GM10847 (cell line): ENCODE measurements around the gene SEC14L6.

Experiments used
- POLR2A ChIP-seq: IDR thresholded peaks from 2 replicates; pipeline ENCODE4 v1.6.1; 2011; ENCODE audit not compliant: insufficient read length; ENCODE audit errors: extremely low read depth

SEC14L6 gene

GRCh38 chr22:30553971-30554370, 7.4 kb upstream of the SEC14L6 start:
- TF ChIP-seq POLR2A, result no peak

GRCh38 chr22:30552719-30553118, 6.2 kb upstream of the SEC14L6 start:
- TF ChIP-seq POLR2A, result no peak

- no peak for TF ChIP-seq POLR2A
Measured at GRCh38 chr22:30547188-30547587, 647 bp upstream of the SEC14L6 start.

GRCh38 chr22:30542811-30543188, 3.7 kb downstream of the SEC14L6 start:
- TF ChIP-seq POLR2A, result no peak

- TF ChIP-seq POLR2A, result no peak
Measured at GRCh38 chr22:30541961-30542810, 4.4 kb downstream of the SEC14L6 start.

- TF ChIP-seq POLR2A, result no peak
Measured at GRCh38 chr22:30539368-30539767, 7.2 kb downstream of the SEC14L6 start.

- no peak for TF ChIP-seq POLR2A
Measured at GRCh38 chr22:30538280-30538679, 8.3 kb downstream of the SEC14L6 start.

GRCh38 chr22:30537083-30537731, 9.3 kb downstream of the SEC14L6 start:
- no peak for TF ChIP-seq POLR2A

GRCh38 chr22:30535182-30535581, 11.4 kb downstream of the SEC14L6 start:
- TF ChIP-seq POLR2A, result no peak

- no peak for TF ChIP-seq POLR2A
Measured at GRCh38 chr22:30531651-30532608, 14.6 kb downstream of the SEC14L6 start.

- TF ChIP-seq POLR2A, result no peak
Measured at GRCh38 chr22:30526656-30527055, 19.9 kb downstream of the SEC14L6 start.

GRCh38 chr22:30523646-30524489, 22.7 kb downstream of the SEC14L6 start:
- TF ChIP-seq POLR2A, result no peak

GRCh38 chr22:30521368-30522156, 25.0 kb downstream of the SEC14L6 start:
- TF ChIP-seq POLR2A, result no peak
